Measurements from ENCODE around the gene NRTN. TPM values are rescaled to one million over a fixed set of nuclear protein-coding genes. Genes with fewer than 3 reads are reported as not detected.
A peak's percentile ranks its signal among the peaks of the same experiment; 100 is the strongest.

NRTN gene
- total RNA-seq, 5 donors from 2014 or later (not counting 1 experiment from before 2014, with no cell fraction given) = 0.59 to 2.0 (median 1.6) TPM; not detected in 2

- Histone ChIP-seq H3K36me3 (ENCODE audit: control insufficient read depth in 2 of 2, extremely low read depth in 1 of 2, insufficient read depth in 1 of 2, low read length in 1 of 2) (no peaks in the 10 kb centered on the region), H3K27ac (ENCODE audit: low read length) (no peak overlapping the region), H3K9me3 (no peaks in the 10 kb centered on the region), H3K4me1 (ENCODE audit: control insufficient read depth in 1 of 2, extremely low read depth in 1 of 2, insufficient read depth in 2 of 2, low read length in 2 of 2) (peaks cover 0 to 12% of the 10 kb centered on the region in 2 experiments), H3K27me3 (replicated peaks in 1 of 2; ENCODE audit: control insufficient read depth in 2 of 2, extremely low read depth in 1 of 2, insufficient read depth in 2 of 2, low read length in 1 of 2) (peaks cover 0 to 70% of the 10 kb centered on the region in 2 experiments), H3K4me3 (ENCODE audit: control insufficient read depth in 1 of 2, extremely low read depth in 1 of 2, low read length in 1 of 2) (no peak overlapping the region)
- peaks cover 16 to 35% of the 10 kb centered on the region in 2 donors for H3K27me3 Mint-ChIP-seq
- no peak for DNase-seq
- no CpG with 5 or more reads among the region's 8 CpGs for WGBS (ENCODE audit: insufficient coverage)
- H3K27ac Mint-ChIP-seq = no peak overlapping the region
- no peaks in the 10 kb centered on the region for H3K36me3 Mint-ChIP-seq
- no peak for ATAC-seq (replicated peaks in 1 of 4)
- no peaks in the 10 kb centered on the region for H3K9me3 Mint-ChIP-seq
- no peak overlapping the region for H3K4me3 Mint-ChIP-seq
- POLR2A ChIA-PET = interaction anchor here in 1 of 2 donors (0.6 kb wide), 1 partner anchor 8 kb away, joined by 10 read pairs; no protein-coding TSS in a partner anchor
- CTCF ChIA-PET = no interaction called here
- peaks cover 6 to 10% (median 7%) of the 10 kb centered on the region in 3 donors for H3K4me1 Mint-ChIP-seq
Measured at GRCh38 chr19:5798244-5798643, 6.6 kb upstream of the NRTN start.

GRCh38 chr19:5799247-5800241 is 5.3 kb upstream of the NRTN start:
- CTCF ChIA-PET = no interaction called here
- H3K4me3 Mint-ChIP-seq = no peak overlapping the region

GRCh38 chr19:5800361-5801270 is 4.3 kb upstream of the NRTN start:
- ATAC-seq (replicated peaks in 1 of 4) = no peak
- H3K27ac Mint-ChIP-seq = no peak overlapping the region
- peaks cover 16 to 39% of the 10 kb centered on the region in 2 donors for H3K27me3 Mint-ChIP-seq
- H3K27ac ChIP-seq (ENCODE audit: low read length) = no peak overlapping the region
- CTCF ChIA-PET = no interaction called here
- H3K27me3 ChIP-seq (replicated peaks in 1 of 2; ENCODE audit: control insufficient read depth in 2 of 2, extremely low read depth in 1 of 2, insufficient read depth in 2 of 2, low read length in 1 of 2) = peaks cover 0 to 74% of the 10 kb centered on the region in 2 experiments
- H3K4me3 ChIP-seq (ENCODE audit: control insufficient read depth in 1 of 2, extremely low read depth in 1 of 2, low read length in 1 of 2) = no peak overlapping the region
- H3K36me3 ChIP-seq (ENCODE audit: control insufficient read depth in 2 of 2, extremely low read depth in 1 of 2, insufficient read depth in 1 of 2, low read length in 1 of 2) = no peaks in the 10 kb centered on the region
- H3K9me3 ChIP-seq = no peaks in the 10 kb centered on the region
- peaks cover 7 to 31% of the 10 kb centered on the region in 2 experiments for H3K4me1 ChIP-seq (ENCODE audit: control insufficient read depth in 1 of 2, extremely low read depth in 1 of 2, insufficient read depth in 2 of 2, low read length in 2 of 2)
- DNase-seq = no peak
- POLR2A ChIA-PET = no interaction called here
- no peak overlapping the region for H3K4me3 Mint-ChIP-seq
- H3K9me3 Mint-ChIP-seq = no peaks in the 10 kb centered on the region
- WGBS (ENCODE audit: insufficient coverage) = 83% methylated on average over 13 of the region's 17 CpGs
- H3K36me3 Mint-ChIP-seq = no peaks in the 10 kb centered on the region
- H3K4me1 Mint-ChIP-seq = peaks cover 18 to 22% (median 20%) of the 10 kb centered on the region in 3 donors

More at GRCh38 chr19:5799247-5800241, 5.3 kb upstream of the NRTN start:
- Histone ChIP-seq H3K27ac (ENCODE audit: low read length) (no peak overlapping the region), H3K36me3 (ENCODE audit: control insufficient read depth in 2 of 2, extremely low read depth in 1 of 2, insufficient read depth in 1 of 2, low read length in 1 of 2) (no peaks in the 10 kb centered on the region), H3K9me3 (no peaks in the 10 kb centered on the region), H3K4me3 (ENCODE audit: control insufficient read depth in 1 of 2, extremely low read depth in 1 of 2, low read length in 1 of 2) (no peak overlapping the region), H3K27me3 (replicated peaks in 1 of 2; ENCODE audit: control insufficient read depth in 2 of 2, extremely low read depth in 1 of 2, insufficient read depth in 2 of 2, low read length in 1 of 2) (peaks cover 0 to 73% of the 10 kb centered on the region in 2 experiments), H3K4me1 (ENCODE audit: control insufficient read depth in 1 of 2, extremely low read depth in 1 of 2, insufficient read depth in 2 of 2, low read length in 2 of 2) (peaks cover 7 to 25% of the 10 kb centered on the region in 2 experiments)
- Mint-ChIP-seq H3K27me3 (peaks cover 16 to 39% of the 10 kb centered on the region in 2 donors), H3K4me1 (peaks cover 17 to 21% (median 20%) of the 10 kb centered on the region in 3 donors), H3K27ac (no peak overlapping the region), H3K36me3 (no peaks in the 10 kb centered on the region), H3K9me3 (no peaks in the 10 kb centered on the region)
- POLR2A ChIA-PET = no interaction called here
- 65% methylated on average over 36 of the region's 37 CpGs for WGBS (ENCODE audit: insufficient coverage)
- DNase-seq (no peak), ATAC-seq (replicated peaks in 1 of 4) (no peak)

GRCh38 chr19:5801796-5802619 is 2.9 kb upstream of the NRTN start:
- no peaks in the 10 kb centered on the region for H3K36me3 Mint-ChIP-seq
- no peaks in the 10 kb centered on the region for H3K9me3 ChIP-seq
- H3K27ac ChIP-seq (ENCODE audit: low read length) = no peak overlapping the region
- DNase-seq = no peak
- H3K27me3 ChIP-seq (replicated peaks in 1 of 2; ENCODE audit: control insufficient read depth in 2 of 2, extremely low read depth in 1 of 2, insufficient read depth in 2 of 2, low read length in 1 of 2) = peaks cover 0 to 79% of the 10 kb centered on the region in 2 experiments
- no peak overlapping the region for H3K27ac Mint-ChIP-seq
- ChIA-PET CTCF (no interaction called here), POLR2A (no interaction called here)
- ATAC-seq (replicated peaks in 1 of 4) = no peak
- peaks cover 7 to 35% of the 10 kb centered on the region in 2 experiments for H3K4me1 ChIP-seq (ENCODE audit: control insufficient read depth in 1 of 2, extremely low read depth in 1 of 2, insufficient read depth in 2 of 2, low read length in 2 of 2)
- H3K27me3 Mint-ChIP-seq = peaks cover 13 to 39% of the 10 kb centered on the region in 2 donors
- WGBS (ENCODE audit: insufficient coverage) = 27% methylated on average over 23 of the region's 33 CpGs
- H3K4me3 Mint-ChIP-seq = peak overlapping the region in 2 of 3 donors; percentile 9 to 85
- H3K4me3 ChIP-seq (ENCODE audit: control insufficient read depth in 1 of 2, extremely low read depth in 1 of 2, low read length in 1 of 2) = no peak overlapping the region
- H3K36me3 ChIP-seq (ENCODE audit: control insufficient read depth in 2 of 2, extremely low read depth in 1 of 2, insufficient read depth in 1 of 2, low read length in 1 of 2) = no peaks in the 10 kb centered on the region
- H3K9me3 Mint-ChIP-seq = no peaks in the 10 kb centered on the region
- peaks cover 18 to 27% (median 20%) of the 10 kb centered on the region in 3 donors for H3K4me1 Mint-ChIP-seq

- 44% methylated on average over 6 of the region's 8 CpGs for WGBS (ENCODE audit: insufficient coverage)
- DNase-seq (no peak), ATAC-seq (replicated peaks in 1 of 4) (no peak)
- Mint-ChIP-seq H3K4me1 (peaks cover 18 to 28% (median 20%) of the 10 kb centered on the region in 3 donors), H3K4me3 (peak overlapping the region; percentile 61 to 85 (median 64)), H3K36me3 (no peaks in the 10 kb centered on the region), H3K27ac (no peak overlapping the region), H3K9me3 (no peaks in the 10 kb centered on the region), H3K27me3 (peaks cover 13 to 33% of the 10 kb centered on the region in 2 donors)
- POLR2A ChIA-PET = no interaction called here
- no peaks in the 10 kb centered on the region for H3K9me3 ChIP-seq
- peaks cover 7 to 35% of the 10 kb centered on the region in 2 experiments for H3K4me1 ChIP-seq (ENCODE audit: control insufficient read depth in 1 of 2, extremely low read depth in 1 of 2, insufficient read depth in 2 of 2, low read length in 2 of 2)
- CTCF ChIA-PET = interaction anchor here (0.5 to 2.1 kb wide), 10 partner anchors 9 to 1266 kb away, joined by 3 to 25 read pairs (median 5); partner anchors contain the start of genes DUS3L (in 1 of the 2), NDUFA11 (in 1 of the 2), VMAC (in 1 of the 2) and ZNF557 (in 1 of the 2)
- H3K27me3 ChIP-seq (replicated peaks in 1 of 2; ENCODE audit: control insufficient read depth in 2 of 2, extremely low read depth in 1 of 2, insufficient read depth in 2 of 2, low read length in 1 of 2) = peaks cover 0 to 70% of the 10 kb centered on the region in 2 experiments
- H3K36me3 ChIP-seq (ENCODE audit: control insufficient read depth in 2 of 2, extremely low read depth in 1 of 2, insufficient read depth in 1 of 2, low read length in 1 of 2) = no peaks in the 10 kb centered on the region
- H3K4me3 ChIP-seq (ENCODE audit: control insufficient read depth in 1 of 2, extremely low read depth in 1 of 2, low read length in 1 of 2) = peak overlapping the region; percentile 40 to 56
- no peak overlapping the region for H3K27ac ChIP-seq (ENCODE audit: low read length)
Measured at GRCh38 chr19:5803441-5803751, 1.5 kb upstream of the NRTN start.
